Kidney capillary endothelial cell (primary cell): ENCODE data around the gene CDH7.

Experiments used
- DNase-seq: peaks from one replicate; pipeline ENCODE4 v3.0.0-alpha.2; 2018; ENCODE audit warnings: low spot score

Gene CDH7

GRCh38 chr18:65907281-65907680 lies 156.5 kb downstream of the CDH7 start:
- no peak for DNase-seq

- no peak for DNase-seq
Measured at GRCh38 chr18:65919018-65919417, 168.2 kb downstream of the CDH7 start.

GRCh38 chr18:65919663-65920062 lies 168.9 kb downstream of the CDH7 start:
- no peak for DNase-seq

GRCh38 chr18:65922103-65922502 lies 171.3 kb downstream of the CDH7 start:
- DNase-seq: no peak

- no peak for DNase-seq
Measured at GRCh38 chr18:65924904-65925303, 174.1 kb downstream of the CDH7 start.

GRCh38 chr18:65934874-65935273 lies 184.1 kb downstream of the CDH7 start:
- no peak for DNase-seq

GRCh38 chr18:65936678-65937077 lies 185.9 kb downstream of the CDH7 start:
- DNase-seq: no peak

- DNase-seq: no peak
Measured at GRCh38 chr18:65937180-65937579, 186.4 kb downstream of the CDH7 start.

GRCh38 chr18:65938592-65939372 lies 188.0 kb downstream of the CDH7 start:
- peak; percentile 45 for DNase-seq
